GM21381 (cell line): Measurements from ENCODE around the gene PNMT.

ENCODE experiments used
- ATAC-seq: cut with Tn5 transposase; IDR thresholded peaks from one replicate; pipeline ENCODE4 v1.9.1; 2021; ENCODE audit warnings: mild to moderate bottlenecking, moderate library complexity; ENCODE audit not compliant: unreplicated experiment

The PNMT gene

DNA sequence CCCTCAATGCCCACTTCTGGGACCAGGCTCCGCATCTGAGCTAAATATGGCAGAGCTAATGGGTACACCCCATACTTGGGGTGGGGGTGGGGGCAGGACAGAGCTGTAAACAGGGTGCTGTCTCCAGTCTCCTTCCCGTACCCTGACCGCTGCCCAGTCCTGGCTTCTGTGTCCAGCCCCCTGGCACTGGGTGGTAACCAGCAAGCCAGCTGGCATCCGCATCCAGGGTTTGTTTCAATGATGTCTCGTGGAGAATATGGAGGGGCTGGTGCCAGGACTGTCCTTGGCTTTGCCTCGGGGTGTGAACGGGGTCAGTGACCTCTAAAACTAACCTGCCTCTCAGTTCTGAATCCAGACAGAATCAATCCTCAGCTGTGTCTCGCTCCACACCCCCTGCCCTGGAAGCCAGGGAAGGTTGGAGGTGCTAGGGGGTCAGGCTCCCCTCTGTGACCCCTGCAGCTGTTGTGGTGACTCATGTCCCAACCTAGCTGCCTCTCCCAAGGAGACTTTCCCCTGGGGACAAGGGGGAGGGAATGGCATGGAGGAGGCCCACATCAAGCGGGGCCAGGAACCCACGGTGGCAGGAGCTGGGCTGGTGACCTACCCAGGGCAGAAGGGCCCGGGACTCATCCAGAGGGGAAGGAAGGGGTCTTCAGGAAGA lies 1.5 kb upstream of the PNMT start:
- ATAC-seq = no peak

DNA sequence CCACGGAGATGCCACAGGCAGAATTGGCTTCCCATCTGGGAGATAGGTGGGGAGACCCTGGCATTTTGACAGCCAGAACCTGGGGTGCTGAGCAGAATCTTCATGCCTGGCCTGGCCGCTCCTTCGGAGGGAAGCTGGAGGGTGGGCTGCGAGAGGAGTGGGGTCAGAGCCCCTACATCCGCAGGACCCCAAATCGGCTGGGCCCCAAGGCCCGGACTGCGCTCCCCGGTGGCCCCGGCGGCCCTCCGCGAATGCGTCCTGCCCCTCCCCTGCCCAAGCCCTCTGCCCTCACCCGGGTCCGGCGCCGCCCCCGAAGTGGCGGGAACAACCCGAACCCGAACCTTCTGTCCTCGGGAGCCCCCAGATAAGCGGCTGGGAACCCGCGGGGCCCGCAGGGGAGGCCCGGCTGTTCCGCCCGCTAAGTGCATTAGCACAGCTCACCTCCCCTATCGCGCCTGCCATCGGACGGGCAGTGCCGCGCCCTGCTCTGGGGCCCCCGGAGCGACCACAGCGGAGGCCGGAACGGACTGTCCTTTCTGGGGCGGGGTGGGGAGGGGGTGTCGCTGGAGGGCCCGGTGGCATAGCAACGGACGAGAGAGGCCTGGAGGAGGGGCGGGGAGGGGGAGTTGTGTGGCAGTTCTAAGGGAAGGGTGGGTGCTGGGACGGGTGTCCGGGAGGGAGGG lies 850 bp upstream of the PNMT start:
- no peak for ATAC-seq

DNA sequence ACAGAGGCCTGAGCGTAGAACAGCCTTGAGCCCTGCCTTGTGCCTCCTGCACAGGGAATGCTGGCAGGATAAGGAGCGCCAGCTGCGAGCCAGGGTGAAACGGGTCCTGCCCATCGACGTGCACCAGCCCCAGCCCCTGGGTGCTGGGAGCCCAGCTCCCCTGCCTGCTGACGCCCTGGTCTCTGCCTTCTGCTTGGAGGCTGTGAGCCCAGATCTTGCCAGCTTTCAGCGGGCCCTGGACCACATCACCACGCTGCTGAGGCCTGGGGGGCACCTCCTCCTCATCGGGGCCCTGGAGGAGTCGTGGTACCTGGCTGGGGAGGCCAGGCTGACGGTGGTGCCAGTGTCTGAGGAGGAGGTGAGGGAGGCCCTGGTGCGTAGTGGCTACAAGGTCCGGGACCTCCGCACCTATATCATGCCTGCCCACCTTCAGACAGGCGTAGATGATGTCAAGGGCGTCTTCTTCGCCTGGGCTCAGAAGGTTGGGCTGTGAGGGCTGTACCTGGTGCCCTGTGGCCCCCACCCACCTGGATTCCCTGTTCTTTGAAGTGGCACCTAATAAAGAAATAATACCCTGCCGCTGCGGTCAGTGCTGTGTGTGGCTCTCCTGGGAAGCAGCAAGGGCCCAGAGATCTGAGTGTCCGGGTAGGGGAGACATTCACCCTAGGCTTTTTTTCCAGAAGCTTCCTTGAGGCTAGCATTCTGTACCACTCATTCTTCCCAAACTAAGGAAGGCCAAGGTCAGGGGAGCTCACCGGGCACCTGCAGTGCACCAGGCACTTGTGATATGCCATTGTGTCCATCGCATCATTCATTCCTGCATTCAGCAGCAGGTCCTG lies 1.9 kb downstream of the PNMT start:
- no peak for ATAC-seq

DNA sequence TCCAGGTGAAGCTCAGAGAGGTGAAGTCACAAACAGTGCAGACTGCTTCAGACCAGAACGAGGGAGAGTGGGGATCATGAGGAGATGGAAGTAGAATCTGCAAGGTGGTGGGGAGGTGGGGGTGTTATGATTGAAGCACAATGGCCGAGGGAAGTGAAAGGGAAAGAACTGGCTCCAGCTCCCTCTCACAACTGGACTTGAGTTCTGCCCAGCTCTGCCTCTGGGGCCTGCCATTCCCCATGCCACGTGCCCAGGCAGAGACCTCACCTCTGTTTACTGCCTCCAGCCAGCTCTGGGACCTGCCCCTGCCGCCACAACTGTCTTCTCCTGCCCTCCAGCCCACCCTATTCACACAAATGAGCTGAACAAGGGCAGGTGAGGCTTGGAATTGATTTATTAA lies 2.5 kb downstream of the PNMT start:
- no peak for ATAC-seq

DNA sequence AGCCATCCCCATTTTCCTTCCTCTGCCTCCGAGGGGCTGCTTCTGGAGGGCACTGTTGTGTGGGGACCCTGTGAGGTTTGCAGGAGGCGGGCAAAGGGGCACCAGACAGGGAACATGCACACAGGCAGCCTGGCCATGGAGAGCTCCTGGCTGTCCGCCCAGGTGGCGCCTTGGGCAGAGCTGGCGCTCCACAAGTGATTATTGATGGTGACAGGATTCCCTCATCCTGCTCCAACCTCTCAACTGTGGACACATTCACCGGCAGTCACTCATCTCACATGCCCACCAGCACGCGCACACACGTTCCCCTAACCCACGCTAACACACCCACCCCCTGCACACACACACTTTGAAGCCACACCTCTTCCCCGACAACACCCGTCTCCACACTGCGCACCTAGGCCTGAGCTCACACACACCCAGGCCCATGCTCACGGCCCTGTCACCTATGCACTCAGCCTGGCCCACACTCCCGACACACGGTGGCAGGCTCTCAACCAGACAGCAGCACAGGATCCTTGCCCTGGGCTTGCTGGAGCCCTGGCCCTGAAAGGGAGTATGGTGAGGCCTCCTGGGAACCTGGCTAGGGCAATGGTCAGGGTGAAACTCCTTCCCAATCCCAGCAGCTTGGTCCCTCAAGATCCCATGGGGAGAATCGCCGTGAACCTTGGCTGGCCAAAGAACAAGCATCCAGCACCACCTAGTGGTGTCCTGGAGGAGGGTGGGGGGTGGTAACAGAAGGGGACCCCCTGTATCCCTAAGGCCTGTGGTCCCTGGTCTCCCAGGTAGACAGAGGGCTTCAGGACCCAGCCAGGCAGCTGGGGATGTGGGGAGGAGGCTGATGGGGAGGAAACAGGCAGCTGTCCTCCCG lies 3.6 kb downstream of the PNMT start:
- no peak for ATAC-seq

DNA sequence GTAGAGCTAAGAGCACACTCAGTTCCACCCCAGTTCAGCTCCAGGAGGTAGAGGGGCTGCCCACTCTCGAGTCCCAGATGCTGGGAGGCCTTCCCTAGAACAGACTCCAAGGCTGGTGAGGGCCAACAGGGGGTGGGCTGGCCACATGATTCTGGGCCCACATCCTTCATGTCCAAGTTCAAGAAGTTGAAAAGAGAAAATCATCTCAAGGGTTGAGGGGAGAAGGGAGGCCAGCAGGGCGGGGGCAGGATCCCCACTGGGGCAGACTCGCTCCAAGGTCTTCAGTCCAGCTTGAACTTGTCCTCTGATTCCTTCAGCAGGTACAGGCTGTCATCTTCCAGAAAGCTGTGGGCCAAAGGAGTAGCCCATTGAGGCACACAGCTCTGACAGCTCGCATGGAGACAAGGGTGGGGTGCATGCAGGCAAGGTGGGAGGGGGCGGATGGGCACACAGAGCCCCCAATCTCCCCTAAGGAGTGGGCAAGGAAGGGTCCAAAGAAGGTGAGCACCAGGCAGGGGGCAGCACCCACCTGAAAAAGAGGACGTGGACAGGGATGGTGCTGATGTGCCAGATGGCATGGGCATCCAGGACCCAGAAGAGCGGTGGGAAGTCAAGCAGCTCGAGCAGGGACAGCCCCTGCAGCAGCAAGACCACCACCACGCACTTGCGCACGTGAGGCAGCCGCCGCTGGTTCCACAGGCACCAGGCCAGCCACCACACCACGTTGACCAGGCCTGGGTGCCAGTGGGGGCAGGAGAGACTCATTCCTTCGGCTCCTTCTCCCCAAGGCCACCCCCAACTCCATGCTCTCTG lies 4.5 kb downstream of the PNMT start:
- no peak for ATAC-seq

DNA sequence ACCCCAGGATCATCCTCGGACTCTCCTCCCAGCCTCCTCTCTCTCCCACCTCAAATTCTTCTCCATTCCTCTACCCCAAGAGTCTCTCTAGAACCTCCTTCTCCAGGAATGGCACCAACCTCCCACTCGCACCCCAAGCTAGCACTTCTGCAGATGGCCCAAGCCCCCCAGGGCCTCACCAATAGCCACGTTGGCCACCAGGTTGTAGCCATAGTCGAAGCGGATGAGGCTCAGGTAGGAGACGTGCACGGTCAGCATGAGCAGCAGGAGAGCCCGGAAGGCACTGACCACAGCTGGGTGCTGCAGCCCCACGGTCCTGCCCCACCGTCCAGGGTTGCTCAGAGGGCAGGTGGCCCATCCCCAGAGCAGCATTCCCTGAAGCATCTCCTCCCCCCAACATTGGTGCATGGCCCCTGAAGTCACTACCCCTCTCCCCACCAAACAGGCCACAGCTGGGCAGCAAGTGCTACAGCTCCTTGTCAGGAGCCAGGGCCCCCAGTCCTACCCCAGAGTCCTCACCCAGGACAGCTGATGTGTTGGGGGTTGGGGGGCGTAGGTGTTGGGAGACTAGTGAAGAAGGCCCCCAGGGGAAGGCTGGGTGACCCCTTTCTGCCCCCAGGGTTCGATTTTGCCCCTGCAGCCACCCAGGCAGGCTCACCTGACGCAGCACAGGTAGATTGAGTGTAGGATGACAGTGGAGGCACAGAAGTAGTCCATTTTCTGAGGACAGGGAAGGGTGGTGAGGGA lies 5.3 kb downstream of the PNMT start:
- no peak for ATAC-seq

DNA sequence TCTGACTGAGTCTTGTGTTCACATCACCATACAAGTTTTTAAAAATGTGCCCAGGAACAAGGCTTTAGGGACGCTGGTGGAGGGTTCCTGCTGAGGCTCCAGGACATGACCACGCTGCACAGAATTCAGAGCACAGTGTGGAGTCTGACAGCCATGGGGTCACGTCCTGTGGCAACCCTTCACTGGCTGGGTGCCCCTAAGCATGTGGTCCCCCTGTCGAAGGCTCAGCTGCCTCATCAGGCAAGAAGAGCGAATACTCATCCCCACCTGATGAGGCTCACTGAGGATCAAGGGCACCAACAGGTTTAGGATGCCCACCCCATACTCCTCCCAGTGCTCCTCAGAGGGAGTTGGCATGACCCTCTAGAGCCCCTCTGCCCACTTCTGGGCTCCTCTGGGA lies 5.9 kb downstream of the PNMT start:
- no peak for ATAC-seq

DNA sequence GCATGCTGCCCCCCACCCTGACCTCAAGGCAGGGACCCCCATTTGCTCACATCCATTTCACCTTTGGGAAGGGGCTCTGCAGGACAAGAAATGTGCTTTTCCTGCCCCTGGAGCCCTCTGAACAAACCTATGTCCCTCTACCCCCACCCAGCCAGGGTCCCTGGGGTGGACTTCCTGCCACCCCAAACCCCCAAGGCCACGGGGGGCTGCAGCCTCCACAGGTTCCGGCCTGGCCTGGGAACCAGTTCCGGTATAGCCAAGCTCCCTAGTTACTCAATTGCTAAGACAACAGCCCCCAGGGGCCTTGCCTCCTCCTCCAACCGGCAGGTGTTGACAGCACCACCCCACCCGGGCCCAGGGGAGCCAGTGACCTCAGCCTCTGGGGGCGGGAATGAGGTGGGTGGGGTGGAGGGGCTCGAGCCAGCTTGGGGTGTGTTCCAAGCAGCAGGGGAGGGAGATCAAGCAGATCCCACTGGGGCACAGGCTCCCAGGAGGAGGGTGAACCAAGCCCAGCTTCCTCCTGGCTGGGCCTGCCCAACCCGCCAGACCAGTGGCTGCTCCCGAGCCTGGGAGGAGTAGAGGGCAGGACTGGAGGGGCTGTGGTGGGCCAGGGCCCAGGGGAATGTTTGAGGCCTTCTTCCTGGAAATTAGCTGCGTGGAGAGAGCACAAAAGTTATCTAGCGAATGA lies 6.6 kb downstream of the PNMT start:
- ATAC-seq = no peak

DNA sequence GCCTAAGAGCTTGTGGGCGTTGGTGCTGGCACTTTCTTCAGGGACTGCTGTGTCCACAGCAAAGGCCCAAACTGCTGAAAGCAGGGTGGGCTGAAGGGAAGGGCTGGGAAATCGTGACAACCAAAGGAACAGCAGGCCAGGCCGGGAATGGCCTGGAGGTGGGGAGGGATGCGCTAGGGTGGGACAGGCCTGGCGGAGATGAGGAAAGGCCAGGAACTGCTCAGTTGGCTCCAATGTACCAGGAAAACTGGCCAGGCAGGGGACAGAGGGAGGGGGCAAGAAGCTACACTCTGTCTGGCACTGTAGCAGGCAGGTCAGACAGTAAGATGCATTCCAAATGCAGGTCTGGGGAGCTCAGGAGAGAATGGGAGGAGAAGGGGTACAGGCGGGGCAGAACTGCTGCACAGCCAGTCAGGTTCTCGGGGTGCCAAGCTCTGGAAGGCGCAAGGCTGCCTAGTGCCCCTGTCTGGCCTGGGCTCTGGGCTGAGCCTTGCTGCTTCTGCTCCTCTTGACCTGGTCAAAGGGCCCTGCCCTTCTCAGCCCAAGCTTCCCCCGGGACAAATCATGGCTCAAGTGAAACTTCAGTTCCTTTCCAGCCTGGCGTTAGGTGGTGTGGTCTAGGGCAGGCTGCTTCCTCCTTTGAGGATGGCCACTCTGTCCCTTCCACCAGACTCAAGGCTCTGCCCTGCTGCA lies 7.3 kb downstream of the PNMT start:
- no peak for ATAC-seq

DNA sequence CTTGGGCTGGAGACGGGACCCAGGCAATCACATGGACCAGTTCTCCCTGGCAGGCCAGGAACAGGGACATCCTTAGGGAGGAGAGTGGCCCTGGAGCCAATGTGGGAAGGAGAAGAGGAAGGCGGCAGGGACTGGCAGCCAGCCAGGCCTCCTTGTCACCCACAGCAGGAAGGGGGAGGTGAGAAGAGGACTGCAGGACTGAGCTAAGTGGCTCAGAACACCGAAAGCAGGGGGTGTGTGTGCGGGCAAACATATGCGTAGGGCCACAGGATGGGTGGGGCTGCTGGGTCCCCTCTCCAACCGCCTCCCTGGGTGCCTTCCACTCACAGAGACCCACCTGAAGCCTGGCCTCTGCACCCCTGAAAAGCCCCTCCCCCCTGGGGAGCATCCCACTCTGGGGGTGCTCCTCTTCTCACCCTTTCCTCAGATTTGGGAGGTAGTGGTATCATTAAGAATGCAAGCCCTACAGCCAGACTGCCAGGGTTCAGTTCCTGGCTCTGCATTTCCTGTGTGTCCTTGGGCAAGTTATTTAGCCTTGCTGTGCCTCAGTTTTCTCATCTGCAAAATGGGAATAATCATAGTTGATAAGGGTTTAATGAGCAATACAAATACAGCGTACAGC lies 8.1 kb downstream of the PNMT start:
- peak; percentile 45 for ATAC-seq

DNA sequence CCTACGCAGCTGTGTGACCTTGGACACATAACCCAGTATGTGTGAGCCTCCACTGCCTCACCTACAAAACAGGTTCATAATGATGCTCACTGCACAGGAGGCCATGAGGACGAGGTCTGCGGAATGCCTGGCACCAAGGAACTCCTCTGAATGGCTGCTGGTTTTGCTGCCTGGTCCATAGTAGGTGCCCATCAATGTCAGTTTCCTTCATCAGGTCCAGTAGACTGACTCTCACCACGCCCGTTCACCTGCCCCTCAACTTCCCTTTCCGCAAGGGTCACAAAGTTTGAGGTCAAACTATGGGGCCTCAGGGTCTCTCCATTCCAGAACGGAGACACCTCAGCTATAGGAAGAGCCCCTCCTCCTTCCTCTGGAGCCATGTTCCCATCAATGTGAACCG lies 8.8 kb downstream of the PNMT start:
- no peak for ATAC-seq

DNA sequence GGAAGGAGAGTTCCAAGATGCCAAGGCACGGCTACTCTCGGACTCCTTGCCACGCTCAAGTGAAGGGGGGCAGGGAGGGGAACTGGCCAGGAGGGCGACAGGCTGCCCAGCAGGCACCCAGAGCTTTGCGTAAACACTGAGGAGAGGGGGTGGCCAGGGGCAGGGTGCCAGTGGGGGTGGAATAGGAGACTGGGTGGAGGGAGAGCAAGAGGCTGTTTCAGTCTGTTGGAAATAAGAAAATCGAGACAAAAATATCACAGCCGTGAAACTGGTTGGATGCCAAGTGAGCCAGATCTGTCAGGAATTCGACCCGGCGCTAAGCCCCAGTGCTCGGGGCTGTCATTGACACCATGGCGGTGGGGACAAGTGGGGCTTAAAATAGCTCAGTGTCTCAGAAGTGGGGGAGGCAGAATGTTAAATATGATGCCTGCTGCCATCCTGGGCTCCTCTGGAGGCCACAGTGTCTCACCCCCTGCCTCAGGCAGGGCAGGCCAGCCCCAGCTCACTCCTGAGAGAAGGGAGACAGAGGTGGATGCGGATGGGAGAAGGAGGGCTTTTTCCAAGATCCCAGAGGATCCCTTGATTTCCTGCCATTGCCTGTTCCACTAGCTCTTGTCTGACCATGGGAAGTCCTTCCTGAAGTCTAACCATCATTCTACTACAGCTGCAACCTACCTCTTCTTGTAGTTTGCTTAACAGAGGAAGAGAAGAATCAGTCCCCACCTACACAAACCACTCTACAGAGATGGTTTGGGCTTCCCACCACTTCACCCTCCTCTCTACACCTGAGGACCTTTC lies 9.5 kb downstream of the PNMT start:
- ATAC-seq = no peak

DNA sequence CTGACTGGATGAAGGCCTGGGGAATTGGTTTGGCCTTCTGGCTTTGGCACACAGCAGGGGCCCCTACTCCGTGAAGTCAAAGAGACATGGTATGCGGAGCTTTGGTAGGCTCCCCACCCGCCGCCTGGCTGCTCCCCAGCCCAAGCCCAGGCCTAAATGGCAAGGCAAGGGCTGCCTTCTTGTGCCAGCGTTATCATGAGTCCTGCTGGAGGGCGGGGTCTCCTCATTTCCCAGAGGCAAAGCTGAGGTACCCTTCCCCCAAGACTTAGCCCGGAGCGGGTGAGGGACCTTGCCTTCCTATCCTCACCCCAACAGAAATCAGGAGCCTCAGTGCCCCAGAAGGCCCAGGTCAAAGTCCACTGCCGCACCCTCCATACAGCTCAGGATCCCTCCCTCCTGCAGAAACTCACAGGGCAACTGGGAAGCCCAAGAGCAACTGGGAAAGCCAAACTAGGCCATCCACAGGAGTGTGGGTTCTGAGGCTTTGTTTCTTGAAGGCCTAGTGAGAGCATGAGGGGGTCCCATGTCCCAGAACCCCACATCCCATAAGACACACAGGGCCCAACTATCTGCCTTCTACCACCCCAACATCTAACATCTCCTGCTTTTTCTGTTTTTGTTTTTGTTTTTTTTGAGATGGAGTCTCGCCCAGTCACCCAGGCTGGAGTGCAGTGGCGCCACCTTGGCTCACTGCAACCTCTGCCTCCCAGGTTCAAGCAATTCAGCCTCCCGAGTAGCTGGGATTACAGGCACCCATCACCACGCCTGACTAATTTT lies 10.3 kb downstream of the PNMT start:
- ATAC-seq = no peak

DNA sequence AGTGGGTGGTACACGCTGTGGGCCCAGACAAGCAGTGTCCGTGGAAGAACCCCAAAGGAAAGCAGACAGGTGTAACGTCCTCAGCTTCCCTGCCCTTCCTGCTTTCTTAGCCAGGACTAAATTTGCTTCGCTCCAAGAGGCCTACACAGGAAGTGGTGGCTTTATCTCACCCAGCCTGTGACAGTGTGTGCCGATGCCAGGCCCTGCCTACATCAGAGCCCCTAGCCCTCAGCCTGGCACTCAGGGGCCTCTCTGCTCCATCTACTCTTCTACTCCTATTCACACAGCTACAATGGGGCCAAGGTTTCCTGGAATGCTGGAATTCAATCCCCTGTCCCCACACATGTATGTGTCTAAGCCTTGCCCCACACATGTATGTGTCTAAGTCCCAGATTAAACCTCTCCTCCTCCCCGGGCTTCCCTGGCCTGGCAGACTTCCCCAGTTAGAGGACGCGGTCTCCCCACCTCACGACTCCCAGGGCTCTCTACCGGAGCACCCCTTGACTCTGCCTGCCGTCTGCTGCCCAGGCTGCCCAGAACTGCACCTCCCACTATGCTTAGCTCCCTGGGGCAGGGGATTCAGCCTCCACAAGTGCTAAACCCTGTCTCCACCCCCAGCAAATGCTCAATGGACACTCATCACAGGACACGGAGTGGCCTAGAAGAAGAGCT lies 11.4 kb downstream of the PNMT start:
- ATAC-seq = no peak
